ENCODE results near the gene RABAC1. TPM values are rescaled to one million over a fixed set of nuclear protein-coding genes. Genes with fewer than 3 reads are reported as not detected.

RABAC1 gene
- total and polyA plus RNA-seq, 2 donors (not counting 3 experiments of a cell fraction or from before 2014, with no cell fraction given): 178 to 591 TPM

GRCh38 chr19:41934849-41935374 lies 24.2 kb downstream of the RABAC1 start:
- peak; percentile 76 for FAIRE-seq
- dilution Hi-C loops (cut with MboI; ENCODE audit: extremely low pct_ligation_motif_present, low sequenced_read_pairs): no loop called here
- intact Hi-C loops (cut with micrococcal nuclease): loop anchor here (1.0 to 2.0 kb wide), 2 partner anchors 50 to 62 kb away; no protein-coding TSS in a partner anchor

More at GRCh38 chr19:41934849-41935374, 24.2 kb downstream of the RABAC1 start:
- no peak overlapping the region for H3K27ac ChIP-seq (ENCODE audit: insufficient read depth, low read depth, low read length)
- peak; percentile 45 for DNase-seq (ENCODE audit: low read depth, low spot score)
- no peaks in the 10 kb centered on the region for H3K9me3 ChIP-seq (replicated peaks; ENCODE audit: control insufficient read depth, insufficient read depth, low read length)
- TF ChIP-seq POLR2AphosphoS5 (IDR thresholded peaks at IDR 0.05; ENCODE audit: insufficient read depth, low read depth, low read length) (no peak), POLR2A (IDR thresholded peaks at IDR 0.05; ENCODE audit: low read depth, low read length) (no peak), GATA2 (IDR thresholded peaks at IDR 0.05; ENCODE audit: insufficient read depth, insufficient read length, low read depth, low read length) (no peak), JUN (IDR thresholded peaks at IDR 0.05; ENCODE audit: borderline replicate concordance, insufficient read depth, insufficient read length, low read depth) (no peak)
- TF ChIP-seq, protein P1, sequence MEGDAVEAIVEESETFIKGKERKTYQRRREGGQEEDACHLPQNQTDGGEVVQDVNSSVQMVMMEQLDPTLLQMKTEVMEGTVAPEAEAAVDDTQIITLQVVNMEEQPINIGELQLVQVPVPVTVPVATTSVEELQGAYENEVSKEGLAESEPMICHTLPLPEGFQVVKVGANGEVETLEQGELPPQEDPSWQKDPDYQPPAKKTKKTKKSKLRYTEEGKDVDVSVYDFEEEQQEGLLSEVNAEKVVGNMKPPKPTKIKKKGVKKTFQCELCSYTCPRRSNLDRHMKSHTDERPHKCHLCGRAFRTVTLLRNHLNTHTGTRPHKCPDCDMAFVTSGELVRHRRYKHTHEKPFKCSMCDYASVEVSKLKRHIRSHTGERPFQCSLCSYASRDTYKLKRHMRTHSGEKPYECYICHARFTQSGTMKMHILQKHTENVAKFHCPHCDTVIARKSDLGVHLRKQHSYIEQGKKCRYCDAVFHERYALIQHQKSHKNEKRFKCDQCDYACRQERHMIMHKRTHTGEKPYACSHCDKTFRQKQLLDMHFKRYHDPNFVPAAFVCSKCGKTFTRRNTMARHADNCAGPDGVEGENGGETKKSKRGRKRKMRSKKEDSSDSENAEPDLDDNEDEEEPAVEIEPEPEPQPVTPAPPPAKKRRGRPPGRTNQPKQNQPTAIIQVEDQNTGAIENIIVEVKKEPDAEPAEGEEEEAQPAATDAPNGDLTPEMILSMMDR (IDR thresholded peaks at IDR 0.05; ENCODE audit: extremely low read depth in 1 of 2, insufficient read depth in 1 of 2, low read depth in 1 of 2, low read length in 2 of 2): peak; percentile 86 to 88
- H3K9ac ChIP-seq (replicated peaks; ENCODE audit: extremely low read depth, insufficient read depth, low read length): no peak overlapping the region
- H3K9me1 ChIP-seq (replicated peaks; ENCODE audit: control insufficient read depth, extremely low read depth, insufficient read depth, low read length): no peaks in the 10 kb centered on the region
- H3K4me1 ChIP-seq (ENCODE audit: control insufficient read depth, extremely low read depth, insufficient read depth, low read length): no peaks in the 10 kb centered on the region
- BruUV-seq (replicated peaks): no TSS peak
- ChIA-PET POLR2A (no interaction called here), CTCF (interaction anchor here (1.5 to 3.3 kb wide), 2 partner anchors 8 to 62 kb away, joined by 5 to 20 read pairs; no protein-coding TSS in a partner anchor)
- H3K27me3 ChIP-seq (ENCODE audit: control insufficient read depth in 2 of 2, insufficient read depth in 2 of 2, low read length in 2 of 2): peaks cover 55 to 63% of the 10 kb centered on the region in 2 experiments
- no peaks in the 10 kb centered on the region for H3K36me3 ChIP-seq (ENCODE audit: control insufficient read depth in 2 of 2, extremely low read depth in 1 of 2, insufficient read depth in 2 of 2, low read length in 2 of 2)
- no peaks in the 10 kb centered on the region for H3K79me2 ChIP-seq (ENCODE audit: control insufficient read depth, insufficient read depth, low read length)
- no peaks in the 10 kb centered on the region for H4K20me1 ChIP-seq (replicated peaks; ENCODE audit: control insufficient read depth, extremely low read depth, insufficient read depth, low read length)
- H3K4me2 ChIP-seq (ENCODE audit: insufficient read depth, low read length): no peak overlapping the region
- no peak overlapping the region for H3K4me3 ChIP-seq (replicated peaks in 1 of 3; ENCODE audit: insufficient read depth in 1 of 3, low read depth in 1 of 3, low read length in 3 of 3)
- H2AFZ ChIP-seq (ENCODE audit: low read depth, low read length): no peak overlapping the region

Measured in endothelial cell of umbilical vein (primary cell).